ENCODE data around the gene ZNF19.

The ZNF19 gene

GRCh38 chr16:71441348-71442050 is 47.6 kb downstream of the ZNF19 start:
- in situ Hi-C loops (cut with HindIII; ENCODE audit: low pct_ligation_motif_present, low sequenced_read_pairs) = no loop called here
- H3K27me3 ChIP-seq (replicated peaks) = no peaks in the 10 kb centered on the region
- TF ChIP-seq CTCF (IDR thresholded peaks at IDR 0.05; ENCODE audit: low read depth, low read length, missing control alignments) = peak; percentile 28
- no peak overlapping the region for H3K27ac ChIP-seq
- DNase-seq = no peak
- H3K36me3 ChIP-seq (replicated peaks) = no peaks in the 10 kb centered on the region
- H3K4me3 ChIP-seq (ENCODE audit: low read depth, low read length) = no peak overlapping the region

GRCh38 chr16:71440669-71441347 is 48.3 kb downstream of the ZNF19 start:
- in situ Hi-C loops (cut with HindIII; ENCODE audit: low pct_ligation_motif_present, low sequenced_read_pairs) = no loop called here
- H3K27ac ChIP-seq = no peak overlapping the region
- TF ChIP-seq CTCF (IDR thresholded peaks at IDR 0.05; ENCODE audit: low read depth, low read length, missing control alignments) = peak; percentile 35
- no peak overlapping the region for H3K4me3 ChIP-seq (ENCODE audit: low read depth, low read length)
- H3K36me3 ChIP-seq (replicated peaks) = no peaks in the 10 kb centered on the region
- no peak for DNase-seq
- H3K27me3 ChIP-seq (replicated peaks) = no peaks in the 10 kb centered on the region

GRCh38 chr16:71439523-71439922 is 49.6 kb downstream of the ZNF19 start:
- H3K4me3 ChIP-seq (ENCODE audit: low read depth, low read length) = no peak overlapping the region
- no peak overlapping the region for H3K27ac ChIP-seq
- H3K27me3 ChIP-seq (replicated peaks) = no peaks in the 10 kb centered on the region
- H3K36me3 ChIP-seq (replicated peaks) = no peaks in the 10 kb centered on the region
- no peak for TF ChIP-seq CTCF (IDR thresholded peaks at IDR 0.05; ENCODE audit: low read depth, low read length, missing control alignments)
- DNase-seq = no peak
- in situ Hi-C loops (cut with HindIII; ENCODE audit: low pct_ligation_motif_present, low sequenced_read_pairs) = no loop called here

GRCh38 chr16:71436473-71436872 is 52.7 kb downstream of the ZNF19 start:
- H3K27ac ChIP-seq = no peak overlapping the region

GRCh38 chr16:71432906-71433305 is 56.2 kb downstream of the ZNF19 start:
- in situ Hi-C loops (cut with HindIII; ENCODE audit: low pct_ligation_motif_present, low sequenced_read_pairs) = no loop called here

More at GRCh38 chr16:71436473-71436872, 52.7 kb downstream of the ZNF19 start:
- no peak for TF ChIP-seq CTCF (IDR thresholded peaks at IDR 0.05; ENCODE audit: low read depth, low read length, missing control alignments)
- no peaks in the 10 kb centered on the region for H3K36me3 ChIP-seq (replicated peaks)
- H3K27me3 ChIP-seq (replicated peaks) = no peaks in the 10 kb centered on the region
- in situ Hi-C loops (cut with HindIII; ENCODE audit: low pct_ligation_motif_present, low sequenced_read_pairs) = no loop called here
- H3K4me3 ChIP-seq (ENCODE audit: low read depth, low read length) = no peak overlapping the region
- no peak for DNase-seq

More at GRCh38 chr16:71432906-71433305, 56.2 kb downstream of the ZNF19 start:
- no peaks in the 10 kb centered on the region for H3K36me3 ChIP-seq (replicated peaks)
- DNase-seq = no peak
- H3K27ac ChIP-seq = no peak overlapping the region
- TF ChIP-seq CTCF (IDR thresholded peaks at IDR 0.05; ENCODE audit: low read depth, low read length, missing control alignments) = no peak
- H3K27me3 ChIP-seq (replicated peaks) = no peaks in the 10 kb centered on the region
- no peak overlapping the region for H3K4me3 ChIP-seq (ENCODE audit: low read depth, low read length)
